Neural crest cell (in vitro differentiated cells): ENCODE data around the gene WDFY4. TPM values are rescaled to one million over a fixed set of nuclear protein-coding genes. Genes with fewer than 3 reads are reported as not detected.

ENCODE experiments used
- DNase-seq: peaks from one replicate; pipeline ENCODE4 v3.0.0; 2021; ENCODE audit warnings: low read depth, mixed read lengths, low spot score
- H3K27ac Mint-ChIP-seq: one replicate; pipeline ENCODE4 v1.8.0; 2021; ENCODE audit warnings: mild to moderate bottlenecking, mixed read lengths; ENCODE audit not compliant: unreplicated experiment
- H3K27me3 Mint-ChIP-seq: 2 replicates; pipeline ENCODE4 v1.8.0; 2021; ENCODE audit warnings: low read depth, mild to moderate bottlenecking, mixed read lengths
- H3K36me3 Mint-ChIP-seq: 2 replicates; pipeline ENCODE4 v1.8.0; 2021; ENCODE audit warnings: low read depth, mild to moderate bottlenecking, mixed read lengths
- H3K4me1 Mint-ChIP-seq: 2 replicates; pipeline ENCODE4 v1.8.0; 2021; ENCODE audit warnings: mixed read lengths
- H3K4me3 Mint-ChIP-seq: one replicate; pipeline ENCODE4 v1.8.0; 2021; ENCODE audit warnings: mild to moderate bottlenecking, mixed read lengths
- H3K9me3 Mint-ChIP-seq: 2 replicates; pipeline ENCODE4 v1.8.0; 2021; ENCODE audit warnings: mixed read lengths
- CTCF ChIP-seq: fragments of 200-600 bp; sonication (generic); conservative IDR thresholded peaks from 2 replicates; pipeline ENCODE4 v1.5.0; 2021; ENCODE audit warnings: antibody characterized with exemption, mild to moderate bottlenecking
- long read RNA-seq: library from polyadenylated mRNA; unstranded; transcript quantifications from one replicate; pipeline ENCODE4 v2.0.0, GENCODE V29; 2020
- total RNA-seq: library from RNA; stranded (reverse); gene quantifications from 2 replicates; pipeline ENCODE4 v1.2.1, GENCODE V29; 2021

WDFY4 gene
- not detected in 2 replicates for total RNA-seq
- long read RNA-seq, result 0 reads

DNA sequence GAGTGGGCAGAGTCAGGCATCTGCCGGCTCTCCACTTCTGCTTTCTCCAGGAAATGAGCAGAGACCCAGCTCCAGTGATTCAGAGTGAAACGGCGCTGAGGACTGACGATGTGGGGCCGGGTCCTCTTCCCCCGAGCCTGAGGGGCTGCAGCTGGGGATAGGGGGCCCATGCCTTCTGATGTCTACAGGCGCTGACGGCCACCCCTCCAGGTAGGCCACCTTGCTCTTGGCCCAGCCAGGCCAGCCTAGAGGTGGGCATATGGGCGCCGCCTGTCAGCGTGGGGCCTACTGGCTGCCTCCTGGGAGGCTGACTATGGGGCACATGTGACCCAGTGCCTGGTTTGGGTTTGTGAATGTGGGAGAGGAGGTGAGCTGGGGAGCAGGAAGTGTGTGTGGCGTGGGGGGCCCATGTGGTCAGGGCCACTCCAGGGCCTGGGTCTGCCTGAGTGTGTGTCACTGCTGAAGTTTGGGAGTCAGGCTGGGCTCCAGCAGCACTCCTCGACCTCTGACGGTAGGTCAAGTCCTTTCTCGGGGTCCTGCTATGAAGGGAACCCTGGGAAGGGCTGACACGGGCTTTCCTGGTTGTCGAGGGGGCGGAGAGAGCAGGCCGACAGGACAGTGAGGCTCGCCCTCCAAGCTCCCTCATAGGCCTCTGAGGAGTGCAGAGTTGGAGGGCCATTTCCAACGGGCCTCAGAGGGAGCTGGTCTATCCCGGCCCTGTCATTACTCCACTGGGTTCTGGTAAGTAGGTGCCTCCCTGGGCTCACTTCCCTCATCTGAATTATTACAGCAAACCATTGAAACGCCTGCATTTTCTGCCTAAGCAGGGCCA, at the start of gene WDFY4:
Gene WDFY4, plus strand, starts transcription at position 82 of the 832 bp plus-strand sequence. CDS start 24,860 bp downstream, outside the sequence.
- no peak within 1 kb of the TSS for H3K4me3 Mint-ChIP-seq
- DNase-seq, result no peak
- no peaks in the 10 kb centered on the region for H3K36me3 Mint-ChIP-seq
- no peak within 1 kb of the TSS for H3K27ac Mint-ChIP-seq
- no peak for TF ChIP-seq CTCF
- no peaks in the 10 kb centered on the region for H3K27me3 Mint-ChIP-seq
- H3K4me1 Mint-ChIP-seq, result no peaks in the 10 kb centered on the region
- H3K9me3 Mint-ChIP-seq, result no peaks in the 10 kb centered on the region

DNA sequence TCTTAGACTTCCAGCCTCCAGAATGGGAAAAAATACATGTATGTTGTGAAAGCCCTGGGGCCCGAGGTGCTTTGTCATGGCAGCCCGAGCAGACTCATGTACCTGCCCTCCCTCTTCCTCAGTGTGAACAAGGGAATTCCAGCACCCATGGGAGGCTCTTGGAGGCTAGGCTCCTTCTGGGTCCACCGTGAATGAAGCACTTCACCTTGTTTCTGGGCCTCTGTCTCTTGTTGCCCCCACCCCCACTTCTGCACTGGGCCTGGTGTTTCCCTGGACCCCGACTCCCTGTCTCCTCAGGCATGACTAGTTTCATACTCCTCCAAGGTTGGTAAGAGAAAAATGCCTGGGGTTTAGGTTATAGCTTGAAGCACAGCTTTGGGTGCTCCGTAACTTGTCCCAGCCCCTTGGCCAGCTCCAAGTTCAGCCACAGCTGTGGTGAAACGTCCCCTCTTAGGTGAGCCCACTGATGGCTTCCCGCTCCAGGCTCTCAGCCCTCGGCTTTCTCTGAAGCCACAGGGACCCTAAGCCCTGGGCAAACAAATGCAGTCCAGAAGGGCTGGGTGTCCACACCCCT, 49.6 kb upstream of the WDFY4 start:
- TF ChIP-seq CTCF, result no peak
- Mint-ChIP-seq H3K36me3 (no peaks in the 10 kb centered on the region), H3K4me1 (no peaks in the 10 kb centered on the region), H3K4me3 (no peak overlapping the region), H3K27me3 (peaks cover 12% of the 10 kb centered on the region), H3K27ac (no peak overlapping the region), H3K9me3 (peaks cover 2% of the 10 kb centered on the region)
- no peak for DNase-seq

DNA sequence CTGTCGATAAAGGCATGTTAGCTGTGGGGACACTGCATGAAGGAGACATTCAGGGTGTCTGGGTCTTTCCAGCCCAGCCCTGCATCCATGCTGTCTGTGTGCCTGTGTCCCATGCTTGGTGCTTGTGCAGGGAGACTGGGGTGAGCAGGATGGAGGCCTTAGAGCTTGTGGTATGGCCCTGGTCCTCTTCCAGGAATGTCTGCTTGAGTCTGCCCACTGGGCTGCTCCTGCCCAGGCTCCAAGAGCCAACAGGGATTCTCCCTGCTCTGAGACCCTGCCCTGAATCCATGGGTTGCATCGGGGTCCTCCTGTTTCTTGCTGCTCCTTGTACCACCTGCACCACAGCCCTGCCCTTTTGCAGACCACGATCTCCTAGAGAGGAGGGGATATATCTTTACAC, 48.4 kb upstream of the WDFY4 start:
- H3K36me3 Mint-ChIP-seq, result no peaks in the 10 kb centered on the region
- no peak for DNase-seq
- peaks cover 2% of the 10 kb centered on the region for H3K9me3 Mint-ChIP-seq
- no peak for TF ChIP-seq CTCF
- peaks cover 12% of the 10 kb centered on the region for H3K27me3 Mint-ChIP-seq
- no peaks in the 10 kb centered on the region for H3K4me1 Mint-ChIP-seq
- no peak overlapping the region for H3K4me3 Mint-ChIP-seq
- H3K27ac Mint-ChIP-seq, result no peak overlapping the region

- Mint-ChIP-seq H3K27ac (no peak overlapping the region), H3K27me3 (peaks cover 12% of the 10 kb centered on the region), H3K4me1 (no peaks in the 10 kb centered on the region), H3K9me3 (peaks cover 2% of the 10 kb centered on the region), H3K4me3 (no peak overlapping the region), H3K36me3 (peaks cover 2% of the 10 kb centered on the region)
- DNase-seq, result no peak
- no peak for TF ChIP-seq CTCF
Measured at GRCh38 chr10:48636901-48637300, 47.8 kb upstream of the WDFY4 start.

- no peak overlapping the region for H3K27ac Mint-ChIP-seq
- peaks cover 2% of the 10 kb centered on the region for H3K9me3 Mint-ChIP-seq
- peaks cover 3% of the 10 kb centered on the region for H3K36me3 Mint-ChIP-seq
- H3K27me3 Mint-ChIP-seq, result peaks cover 3% of the 10 kb centered on the region
- DNase-seq, result no peak
- no peak for TF ChIP-seq CTCF
- no peaks in the 10 kb centered on the region for H3K4me1 Mint-ChIP-seq
- H3K4me3 Mint-ChIP-seq, result no peak overlapping the region
Measured at GRCh38 chr10:48638158-48638557, 46.5 kb upstream of the WDFY4 start.
